Measurements from ENCODE around the gene RBBP8NL. TPM values are rescaled to one million over a fixed set of nuclear protein-coding genes. Genes with fewer than 3 reads are reported as not detected.
"Not testable (repeated sequence)": the region's sequence is repeated elsewhere in the genome, so short reads cannot be mapped to it uniquely, and the experiment has no call there.

RBBP8NL gene
- total RNA-seq, 1 donor from 2014 or later = not detected

- Mint-ChIP-seq H3K27me3 (ENCODE audit: unreplicated experiment) (peaks cover 11% of the 10 kb centered on the region), H3K9me3 (ENCODE audit: unreplicated experiment) (no peaks in the 10 kb centered on the region), H3K36me3 (ENCODE audit: unreplicated experiment) (no peaks in the 10 kb centered on the region), H3K4me3 (ENCODE audit: unreplicated experiment) (no peak overlapping the region), H3K4me1 (ENCODE audit: unreplicated experiment) (no peaks in the 10 kb centered on the region), H3K27ac (ENCODE audit: unreplicated experiment) (no peak overlapping the region)
- TF ChIP-seq CTCF (IDR thresholded peaks at IDR 0.05) = no peak
- DNase-seq (ENCODE audit: extremely low spot score, unreplicated experiment) = no peak
These were observed 1.3 kb upstream of the RBBP8NL start for GRCh38 chr20:62428396-62429295.

DNA sequence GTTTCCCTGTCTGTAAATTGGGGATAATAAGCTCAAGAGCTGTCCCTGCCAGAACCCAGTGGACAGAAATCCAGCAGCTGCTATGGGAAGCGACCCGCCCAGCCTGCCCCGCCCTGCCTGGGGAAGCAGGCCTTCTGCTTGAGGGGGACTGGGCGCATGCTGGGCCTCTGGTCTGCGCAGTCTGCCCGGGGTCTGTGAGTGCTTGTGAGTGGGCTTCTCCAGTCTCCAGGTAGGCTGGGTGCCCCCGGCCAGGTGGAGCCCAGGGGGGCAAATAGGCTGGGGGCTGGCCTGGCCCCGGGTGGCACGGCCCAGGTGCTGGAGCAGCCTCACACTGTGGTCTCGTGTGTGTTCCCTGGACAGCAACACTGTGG is 648 bp upstream of the RBBP8NL start:
- H3K36me3 Mint-ChIP-seq (ENCODE audit: unreplicated experiment) = no peaks in the 10 kb centered on the region
- H3K27me3 Mint-ChIP-seq (ENCODE audit: unreplicated experiment) = peaks cover 9% of the 10 kb centered on the region
- no peaks in the 10 kb centered on the region for H3K4me1 Mint-ChIP-seq (ENCODE audit: unreplicated experiment)
- no peak overlapping the region for H3K4me3 Mint-ChIP-seq (ENCODE audit: unreplicated experiment)
- no peak for TF ChIP-seq CTCF (IDR thresholded peaks at IDR 0.05)
- H3K27ac Mint-ChIP-seq (ENCODE audit: unreplicated experiment) = no peak overlapping the region
- no peaks in the 10 kb centered on the region for H3K9me3 Mint-ChIP-seq (ENCODE audit: unreplicated experiment)
- DNase-seq (ENCODE audit: extremely low spot score, unreplicated experiment) = no peak

DNA sequence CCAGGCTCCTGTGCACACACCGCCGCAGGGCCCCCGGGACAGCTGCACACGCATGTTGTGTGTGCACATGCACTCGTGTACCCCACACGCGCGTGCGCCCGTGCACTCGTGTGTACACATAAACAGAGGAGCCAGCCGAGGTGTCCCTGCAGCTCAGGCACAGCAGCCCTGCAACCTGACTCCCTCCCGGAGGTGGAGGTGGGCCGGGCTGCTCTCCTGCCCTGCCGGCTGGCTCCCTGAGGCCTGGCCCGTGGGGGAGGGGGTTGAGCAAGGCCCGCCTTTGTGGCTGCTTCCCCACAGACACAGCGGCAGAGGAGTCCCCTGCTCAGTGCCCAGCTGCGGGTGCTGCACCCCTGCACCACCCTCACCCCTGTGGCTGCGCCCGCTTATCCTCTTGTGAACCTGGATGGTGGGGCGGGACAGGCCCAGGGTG is 624 bp downstream of the RBBP8NL start:
- DNase-seq (ENCODE audit: extremely low spot score, unreplicated experiment) = no peak
- Mint-ChIP-seq H3K4me1 (ENCODE audit: unreplicated experiment) (no peaks in the 10 kb centered on the region), H3K9me3 (ENCODE audit: unreplicated experiment) (no peaks in the 10 kb centered on the region), H3K36me3 (ENCODE audit: unreplicated experiment) (no peaks in the 10 kb centered on the region), H3K4me3 (ENCODE audit: unreplicated experiment) (no peak overlapping the region), H3K27ac (ENCODE audit: unreplicated experiment) (no peak overlapping the region), H3K27me3 (ENCODE audit: unreplicated experiment) (peaks cover 9% of the 10 kb centered on the region)
- TF ChIP-seq CTCF (IDR thresholded peaks at IDR 0.05) = no peak

GRCh38 chr20:62426059-62426348 is 1.3 kb downstream of the RBBP8NL start:
- not testable (repeated sequence) for DNase-seq (ENCODE audit: extremely low spot score, unreplicated experiment); H3K4me3 Mint-ChIP-seq (ENCODE audit: unreplicated experiment); H3K4me1 Mint-ChIP-seq (ENCODE audit: unreplicated experiment); H3K27ac Mint-ChIP-seq (ENCODE audit: unreplicated experiment); H3K27me3 Mint-ChIP-seq (ENCODE audit: unreplicated experiment); H3K9me3 Mint-ChIP-seq (ENCODE audit: unreplicated experiment); H3K36me3 Mint-ChIP-seq (ENCODE audit: unreplicated experiment)

- H3K4me1 Mint-ChIP-seq (ENCODE audit: unreplicated experiment) = no peaks in the 10 kb centered on the region
- TF ChIP-seq CTCF (IDR thresholded peaks at IDR 0.05) = no peak
- H3K4me3 Mint-ChIP-seq (ENCODE audit: unreplicated experiment) = no peak overlapping the region
These were observed 1.9 kb downstream of the RBBP8NL start for GRCh38 chr20:62425281-62426058.

More at GRCh38 chr20:62425281-62426058, 1.9 kb downstream of the RBBP8NL start:
- no peaks in the 10 kb centered on the region for H3K9me3 Mint-ChIP-seq (ENCODE audit: unreplicated experiment)
- H3K36me3 Mint-ChIP-seq (ENCODE audit: unreplicated experiment) = no peaks in the 10 kb centered on the region
- H3K27me3 Mint-ChIP-seq (ENCODE audit: unreplicated experiment) = no peaks in the 10 kb centered on the region
- no peak overlapping the region for H3K27ac Mint-ChIP-seq (ENCODE audit: unreplicated experiment)
- DNase-seq (ENCODE audit: extremely low spot score, unreplicated experiment) = no peak
